ENCODE measurements around the gene PPP1CC. TPM values are rescaled to one million over a fixed set of nuclear protein-coding genes. Genes with fewer than 3 reads are reported as not detected.
A peak's percentile ranks its signal among the peaks of the same experiment; 100 is the strongest.

The PPP1CC gene
- total and polyA plus RNA-seq, 7 experiments from 2014 or later: 108 to 218 (median 138) TPM

- H3K27ac ChIP-seq (ENCODE audit: low read depth, low read length): peak overlapping the region; percentile 16
- ATAC-seq: peak; percentile 24
- intact Hi-C loops (cut with micrococcal nuclease): loop anchor here in 1 of 2 donors (2.0 kb wide), 1 partner anchor 21 kb away; no protein-coding TSS in a partner anchor
Observed at GRCh38 chr12:110677982-110678381, 64.7 kb downstream of the PPP1CC start.

DNA sequence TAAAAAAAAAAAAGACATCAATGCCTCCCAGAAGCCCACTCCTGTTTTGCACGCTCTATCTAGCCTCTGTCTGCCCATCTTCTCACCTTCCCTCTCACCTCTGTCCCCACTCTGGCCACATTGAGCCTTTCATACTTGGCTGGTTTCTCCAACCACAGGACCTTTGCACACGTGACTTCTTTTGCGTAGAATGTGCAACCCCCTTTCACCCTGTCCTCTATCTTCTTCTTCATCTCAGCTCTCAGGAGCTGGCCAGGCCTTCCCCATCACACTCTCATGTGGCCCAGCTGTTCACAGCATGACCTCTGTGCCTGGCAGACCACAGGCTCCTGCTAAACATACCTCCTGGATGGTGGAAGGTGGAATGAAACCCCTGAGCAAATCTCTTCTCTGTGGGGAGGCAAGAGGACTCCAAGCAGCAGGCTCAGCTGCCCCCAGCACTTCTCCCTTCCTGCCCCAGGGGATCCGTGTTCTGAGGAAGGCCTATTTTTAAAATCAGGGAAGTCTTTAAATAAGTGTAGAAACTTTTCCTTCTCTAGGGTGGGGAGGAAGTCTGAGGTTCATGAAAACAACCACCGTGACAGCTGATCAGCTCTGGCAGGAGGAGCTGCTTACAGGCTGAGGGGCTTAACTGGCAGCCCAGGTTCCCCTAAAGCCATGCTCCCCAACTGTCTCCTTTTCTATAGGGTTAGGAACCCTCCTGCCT, 65.3 kb downstream of the PPP1CC start:
- Histone ChIP-seq H3K9me3 (ENCODE audit: control insufficient read depth in 2 of 3, low read length in 3 of 3) (no peaks in the 10 kb centered on the region), H3K4me3 (ENCODE audit: low read length) (peak overlapping the region; percentile 1), H3K27ac (ENCODE audit: low read depth, low read length) (peak overlapping the region; percentile 16), H3K36me3 (ENCODE audit: control insufficient read depth in 2 of 3, insufficient read depth in 3 of 3, low read length in 3 of 3) (no peaks in the 10 kb centered on the region), H3K4me1 (ENCODE audit: control insufficient read depth in 2 of 2, insufficient read depth in 2 of 2, low read length in 2 of 2) (peaks cover 15 to 23% of the 10 kb centered on the region in 2 donors), H3K27me3 (ENCODE audit: control insufficient read depth in 2 of 2, insufficient read depth in 2 of 2, low read length in 2 of 2) (no peaks in the 10 kb centered on the region)
- Mint-ChIP-seq H3K36me3 (peaks cover 9 to 41% (median 31%) of the 10 kb centered on the region in 5 donors), H3K27ac (peak overlapping the region; percentile 29 to 91 (median 84)), H3K9me3 (peaks cover 0 to 10% (median 3%) of the 10 kb centered on the region in 11 donors), H3K4me1 (peaks cover 31 to 53% (median 44%) of the 10 kb centered on the region in 7 donors), H3K4me3 (peak overlapping the region; percentile 34 to 80 (median 60)), H3K27me3 (no peaks in the 10 kb centered on the region)
- ATAC-seq (peak; percentile 61), DNase-seq (peak in 2 of 9 donors; percentile 16 to 17)
- intact Hi-C loops (cut with micrococcal nuclease): loop anchor here in 1 of 2 donors (2.0 kb wide), 1 partner anchor 21 kb away; no protein-coding TSS in a partner anchor
- POLR2A ChIA-PET: interaction anchor here (0.6 to 1.3 kb wide), 3 partner anchors 11 to 210 kb away, joined by 3 to 7 read pairs (median 3); partner anchors contain the start of genes GPN3 and HVCN1
- CTCF ChIA-PET: interaction anchor here (1.0 to 1.8 kb wide), 5 partner anchors 8 to 76 kb away, joined by 3 to 6 read pairs (median 5); partner anchors contain the start of gene TCTN1

More at GRCh38 chr12:110677982-110678381, 64.7 kb downstream of the PPP1CC start:
- H3K4me3 Mint-ChIP-seq: peak overlapping the region; percentile 34 to 80 (median 60)
- H3K36me3 ChIP-seq (ENCODE audit: control insufficient read depth in 2 of 3, insufficient read depth in 3 of 3, low read length in 3 of 3): peaks cover 0 to under 1% (median 0%) of the 10 kb centered on the region in 3 experiments
- CTCF ChIA-PET: interaction anchor here (0.6 to 1.8 kb wide), 6 partner anchors 8 to 76 kb away, joined by 3 to 6 read pairs (median 5); partner anchors contain the start of gene TCTN1
- peak overlapping the region; percentile 29 to 91 (median 84) for H3K27ac Mint-ChIP-seq
- DNase-seq: no peak
- H3K9me3 Mint-ChIP-seq: peaks cover 0 to 10% (median 3%) of the 10 kb centered on the region in 11 donors
- peaks cover 31 to 53% (median 40%) of the 10 kb centered on the region in 7 donors for H3K4me1 Mint-ChIP-seq
- no peaks in the 10 kb centered on the region for H3K27me3 ChIP-seq (ENCODE audit: control insufficient read depth in 2 of 2, insufficient read depth in 2 of 2, low read length in 2 of 2)
- H3K4me3 ChIP-seq (ENCODE audit: low read length): no peak overlapping the region
- H3K27me3 Mint-ChIP-seq: no peaks in the 10 kb centered on the region
- no peaks in the 10 kb centered on the region for H3K9me3 ChIP-seq (ENCODE audit: control insufficient read depth in 2 of 3, low read length in 3 of 3)
- peaks cover 9 to 40% (median 27%) of the 10 kb centered on the region in 5 donors for H3K36me3 Mint-ChIP-seq
- POLR2A ChIA-PET: interaction anchor here (0.6 to 1.3 kb wide), 3 partner anchors 11 to 158 kb away, joined by 3 to 7 read pairs (median 5); partner anchors contain the start of gene HVCN1
- H3K4me1 ChIP-seq (ENCODE audit: control insufficient read depth in 2 of 2, insufficient read depth in 2 of 2, low read length in 2 of 2): peaks cover 15 to 23% of the 10 kb centered on the region in 2 donors

- Histone ChIP-seq H3K4me3 (ENCODE audit: low read length) (no peak overlapping the region), H3K36me3 (ENCODE audit: control insufficient read depth in 2 of 3, insufficient read depth in 3 of 3, low read length in 3 of 3) (no peaks in the 10 kb centered on the region), H3K9me3 (ENCODE audit: control insufficient read depth in 2 of 3, low read length in 3 of 3) (no peaks in the 10 kb centered on the region), H3K4me1 (ENCODE audit: control insufficient read depth in 2 of 2, insufficient read depth in 2 of 2, low read length in 2 of 2) (peaks cover 15 to 23% of the 10 kb centered on the region in 2 donors), H3K27me3 (ENCODE audit: control insufficient read depth in 2 of 2, insufficient read depth in 2 of 2, low read length in 2 of 2) (no peaks in the 10 kb centered on the region), H3K27ac (ENCODE audit: low read depth, low read length) (no peak overlapping the region)
- CTCF ChIA-PET: interaction anchor here (0.6 kb wide), 1 partner anchor 20 kb away, joined by 3 read pairs; no protein-coding TSS in a partner anchor
- no peaks in the 10 kb centered on the region for H3K27me3 Mint-ChIP-seq
- POLR2A ChIA-PET: interaction anchor here (1.1 kb wide), 2 partner anchors 12 to 208 kb away, joined by 3 read pairs; partner anchors contain the start of gene GPN3
- DNase-seq: no peak
- intact Hi-C loops (cut with micrococcal nuclease): loop anchor here in 1 of 2 donors (2.0 kb wide), 1 partner anchor 23 kb away; no protein-coding TSS in a partner anchor
- H3K27ac Mint-ChIP-seq: peak overlapping the region in 3 of 9 donors; percentile 21 to 43 (median 36)
- H3K4me1 Mint-ChIP-seq: peaks cover 29 to 53% (median 45%) of the 10 kb centered on the region in 7 donors
- no peak for ATAC-seq
- H3K4me3 Mint-ChIP-seq: peak overlapping the region in 2 of 10 donors; percentile 14 to 45
- H3K36me3 Mint-ChIP-seq: peaks cover 4 to 35% (median 25%) of the 10 kb centered on the region in 5 donors
- H3K9me3 Mint-ChIP-seq: peaks cover 0 to 10% (median 3%) of the 10 kb centered on the region in 11 donors
Observed at GRCh38 chr12:110676171-110676570, 66.5 kb downstream of the PPP1CC start.

DNA sequence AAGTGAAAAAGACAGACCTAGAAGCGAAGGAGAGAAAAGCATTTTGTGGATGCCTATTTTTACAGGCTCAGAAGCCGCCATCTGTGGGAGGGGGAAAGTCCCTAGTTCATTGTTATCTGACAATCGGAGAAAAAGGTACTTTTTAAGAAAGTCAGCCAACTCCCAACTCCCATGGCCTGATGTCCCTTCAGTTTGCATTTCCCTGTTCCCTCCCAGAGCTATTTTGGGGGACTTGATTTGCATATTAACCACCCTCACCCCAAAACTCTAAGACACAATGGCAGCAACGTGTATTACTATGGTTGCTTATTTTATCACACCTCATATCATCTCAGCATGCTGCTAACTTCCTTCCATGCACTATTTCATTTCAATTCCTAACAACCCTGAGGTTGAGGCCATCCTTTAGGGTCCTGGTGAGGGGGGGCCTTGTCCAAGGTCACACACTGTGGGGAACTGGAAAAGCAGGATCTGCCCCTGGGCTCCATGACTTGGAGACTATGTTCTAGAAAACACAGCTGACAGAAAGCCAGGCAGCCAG, 72.5 kb downstream of the PPP1CC start:
- Mint-ChIP-seq H3K27me3 (peaks cover 0 to 3% (median 0%) of the 10 kb centered on the region in 5 donors), H3K27ac (peak overlapping the region; percentile 41 to 95 (median 88)), H3K36me3 (peaks cover 11 to 56% (median 43%) of the 10 kb centered on the region in 5 donors), H3K4me3 (peak overlapping the region in 9 of 10 donors; percentile 26 to 61 (median 55)), H3K9me3 (peaks cover 5 to 27% (median 8%) of the 10 kb centered on the region in 11 donors), H3K4me1 (peaks cover 21 to 50% (median 30%) of the 10 kb centered on the region in 7 donors)
- ATAC-seq (peak; percentile 74), DNase-seq (peak in 3 of 9 donors; percentile 28 to 58 (median 38))
- no peaks in the 10 kb centered on the region for H3K36me3 ChIP-seq (ENCODE audit: control insufficient read depth in 2 of 3, insufficient read depth in 3 of 3, low read length in 3 of 3)
- ChIA-PET POLR2A (interaction anchor here (0.7 to 0.8 kb wide), 2 partner anchors 23 to 169 kb away, joined by 3 read pairs; no protein-coding TSS in a partner anchor), CTCF (interaction anchor here (1.5 kb wide), 1 partner anchor 15 kb away, joined by 5 read pairs; no protein-coding TSS in a partner anchor)
- no peak overlapping the region for H3K4me3 ChIP-seq (ENCODE audit: low read length)
- peak overlapping the region; percentile 50 for H3K27ac ChIP-seq (ENCODE audit: low read depth, low read length)
- no peaks in the 10 kb centered on the region for H3K27me3 ChIP-seq (ENCODE audit: control insufficient read depth in 2 of 2, insufficient read depth in 2 of 2, low read length in 2 of 2)
- intact Hi-C loops (cut with micrococcal nuclease): no loop called here
- peaks cover 0 to 21% of the 10 kb centered on the region in 2 donors for H3K4me1 ChIP-seq (ENCODE audit: control insufficient read depth in 2 of 2, insufficient read depth in 2 of 2, low read length in 2 of 2)
- peaks cover 0 to 11% (median 0%) of the 10 kb centered on the region in 3 experiments for H3K9me3 ChIP-seq (ENCODE audit: control insufficient read depth in 2 of 3, low read length in 3 of 3)

Other genes starting within 250 kb of the PPP1CC start
- gene VPS29, start 240.8 kb downstream of the PPP1CC start, total RNA-seq: 100 to 1,000 TPM in 3 of 5 experiments, 10 to 100 TPM in 2; 78.5 to 131 (median 115) TPM
- 100 to 1,000 TPM; 134 to 158 TPM for gene VPS29, start 240.8 kb downstream of the PPP1CC start, polyA plus RNA-seq
- gene RAD9B, start 240.6 kb downstream of the PPP1CC start, total RNA-seq: 1 to 10 TPM in 4 of 5 experiments, under 1 TPM in 1; 0.60 to 2.9 (median 1.1) TPM
- gene RAD9B, start 240.6 kb downstream of the PPP1CC start, polyA plus RNA-seq: under 1 TPM; 0.53 to 0.98 TPM
- 10 to 100 TPM; 36.7 to 43.8 (median 38.8) TPM for gene PPTC7, start 159.6 kb downstream of the PPP1CC start, total RNA-seq
- 10 to 100 TPM in 1 of 2 donors, 1 to 10 TPM in 1; 9.7 to 10.7 TPM for gene PPTC7, start 159.6 kb downstream of the PPP1CC start, polyA plus RNA-seq
- gene TCTN1, start 128.8 kb downstream of the PPP1CC start, total RNA-seq: 10 to 100 TPM in 3 of 5 experiments, 1 to 10 TPM in 2; 5.2 to 13.0 (median 10.2) TPM
- gene TCTN1, start 128.8 kb downstream of the PPP1CC start, polyA plus RNA-seq: 1 to 10 TPM; 4.2 to 8.8 TPM
- 10 to 100 TPM in 4 of 5 experiments, 1 to 10 TPM in 1; 6.4 to 24.8 (median 11.7) TPM for gene HVCN1, start 53.8 kb downstream of the PPP1CC start, total RNA-seq
- gene HVCN1, start 53.8 kb downstream of the PPP1CC start, polyA plus RNA-seq: 10 to 100 TPM; 15.2 to 25.3 TPM
- gene CCDC63, start 104.1 kb upstream of the PPP1CC start, total RNA-seq: not detected
- gene CCDC63, start 104.1 kb upstream of the PPP1CC start, polyA plus RNA-seq: not detected
- not detected for gene MYL2, start 177.7 kb upstream of the PPP1CC start, total RNA-seq
- not detected for gene MYL2, start 177.7 kb upstream of the PPP1CC start, polyA plus RNA-seq

Measured in naive thymus-derived CD4-positive, alpha-beta T cell (primary cell).